HepG2 (cell line): Measurements from ENCODE around the gene CUL9. TPM values are rescaled to one million over a fixed set of nuclear protein-coding genes. Genes with fewer than 3 reads are reported as not detected.

Source experiments
- ARID3A ChIP-seq: IDR thresholded peaks from 2 replicates; pipeline ENCODE4 v1.6.1; 2012; ENCODE audit warnings: low read depth, low read length, improper control_type of control experiment
- ATRX ChIP-seq: sonication (generic); formaldehyde crosslinking; IDR thresholded peaks from 2 replicates; pipeline ENCODE4 v1.4.0; 2020; ENCODE audit warnings: missing genetic modification reagents, borderline replicate concordance
- FOXK2 ChIP-seq: fragments of 450-650 bp; IDR thresholded peaks from 2 replicates; pipeline ENCODE4 v1.6.1; 2016
- HNF4G ChIP-seq, 2 experiments: sonication (generic) in 1 of 2; formaldehyde crosslinking in 1 of 2; IDR thresholded peaks; 2 replicates each; pipeline versions ENCODE4 v1.4.0 to v1.6.1; 2011 to 2020; ENCODE audit warnings: borderline replicate concordance in 2 of 2, low read depth in 2 of 2, mild to moderate bottlenecking in 2 of 2, low read length in 1 of 2, missing genetic modification reagents in 1 of 2, moderate library complexity in 1 of 2
- HNRNPH1 ChIP-seq: fragments of 200-400 bp; formaldehyde crosslinking; optimal IDR thresholded peaks from 2 replicates; pipeline ENCODE3; 2017; ENCODE audit warnings: mild to moderate bottlenecking, low read depth, low read length
- IRF1 ChIP-seq: sonication (generic); formaldehyde crosslinking; IDR thresholded peaks from 2 replicates; pipeline ENCODE4 v1.4.0; 2020; ENCODE audit warnings: low read depth, mild to moderate bottlenecking, missing genetic modification reagents
- MED1 ChIP-seq: sonication (generic); formaldehyde crosslinking; IDR thresholded peaks from 2 replicates; pipeline ENCODE4 v1.4.0; 2020; ENCODE audit warnings: missing genetic modification reagents
- PITX1 ChIP-seq: sonication (generic); formaldehyde crosslinking; IDR thresholded peaks from 2 replicates; pipeline ENCODE4 v1.5.1; 2020; ENCODE audit warnings: mild to moderate bottlenecking, missing genetic modification reagents
- RCOR2 ChIP-seq: IDR thresholded peaks from 2 replicates; pipeline ENCODE4 v1.6.1; 2016; ENCODE audit warnings: missing biosample characterization, missing genetic modification reagents
- REST ChIP-seq, 2 experiments: IDR thresholded peaks; 2 replicates each; pipeline ENCODE4 v1.6.1; 2011 to 2012; ENCODE audit warnings: low read length in 2 of 2, borderline replicate concordance in 1 of 2, low read depth in 1 of 2, mild to moderate bottlenecking in 1 of 2, moderate library complexity in 1 of 2
- SP140L ChIP-seq: sonication (generic); formaldehyde crosslinking; IDR thresholded peaks from 2 replicates; pipeline ENCODE4 v1.4.0; 2020; ENCODE audit warnings: missing genetic modification reagents, borderline replicate concordance
- THAP7 ChIP-seq: sonication (generic); formaldehyde crosslinking; IDR thresholded peaks from 2 replicates; pipeline ENCODE4 v1.8.1; 2023; ENCODE audit warnings: mild to moderate bottlenecking, missing genetic modification reagents
- TRIM24 ChIP-seq: sonication (generic); formaldehyde crosslinking; IDR thresholded peaks from 2 replicates; pipeline ENCODE4 v1.8.0; 2022; ENCODE audit warnings: mild to moderate bottlenecking, missing genetic modification reagents
- YY1 ChIP-seq: IDR thresholded peaks from 2 replicates; pipeline ENCODE4 v1.6.1; 2011; ENCODE audit warnings: low read length, low read depth, moderate library complexity, mild to moderate bottlenecking; ENCODE audit not compliant: insufficient read depth, insufficient replicate concordance
- ZBTB1 ChIP-seq: sonication (generic); formaldehyde crosslinking; IDR thresholded peaks from 2 replicates; pipeline ENCODE4 v1.4.0; 2020; ENCODE audit warnings: missing genetic modification reagents, borderline replicate concordance
- ZBTB25 ChIP-seq: IDR thresholded peaks from 2 replicates; pipeline ENCODE4 v1.6.1; 2018; ENCODE audit warnings: missing genetic modification reagents
- polyA plus RNA-seq, 8 experiments: library from polyadenylated mRNA; depleted of rRNA in 3 of 8; stranded (reverse) in 7 of 8; unstranded in 1 of 8; fragments of >200 nt; fragmentation: Illumina TruSeq in 4 of 8; extraction: Trizol in 4 of 8; gene quantifications; 2 replicates each; pipeline versions ENCODE4 v1.2.1 to v1.2.3, GENCODE V29; 2011 to 2016; ENCODE audit warnings: low read depth in 4 of 8, missing spikeins in 1 of 8, mixed read lengths in 1 of 8; ENCODE audit not compliant: insufficient read depth in 1 of 8
- total RNA-seq, 5 experiments: library from RNA; depleted of rRNA; stranded (reverse); fragments of >200 nt; fragmentation: Illumina TruSeq; extraction: Trizol; gene quantifications; 2 replicates each; pipeline ENCODE4 v1.2.3, GENCODE V29; 2016; ENCODE audit warnings: low read depth in 1 of 5
- TF ChIP-seq, protein P1 (sequence below): sonication (generic); formaldehyde crosslinking; IDR thresholded peaks from 2 replicates; pipeline ENCODE4 v1.4.0; 2020; ENCODE audit warnings: missing genetic modification reagents

CUL9 gene
- total and polyA plus RNA-seq, 2 of the 13 experiments (the other 11 are each of a cell fraction or from before 2014, with no cell fraction given): 11.4 to 13.7 TPM

GRCh38 chr6:43170931-43171706, 10.9 kb upstream of the CUL9 start, which contains the start of gene SRF (continued):
- TF ChIP-seq YY1 (peak; percentile 89), MED1 (CRISPR knock-in tag) (peak; percentile 57), IRF1 (CRISPR knock-in tag) (no peak), ZBTB25 (CRISPR knock-in tag) (peak; percentile 70), TRIM24 (CRISPR knock-in tag) (no peak), ZBTB1 (CRISPR knock-in tag) (no peak), FOXK2 (no peak), HNF4G (IDR thresholded peaks at IDR 0.05; ENCODE audit: borderline replicate concordance, low read depth, low read length) (peak; percentile 51; the same call in 1 of the 2 replicates), HNF4G (CRISPR knock-in tag; IDR thresholded peaks at IDR 0.05; ENCODE audit: borderline replicate concordance, low read depth) (peak; percentile 66; the same call in 1 of the 2 replicates), THAP7 (CRISPR knock-in tag) (no peak; the same call in 1 of the 2 replicates), ATRX (CRISPR knock-in tag) (no peak), SP140L (CRISPR knock-in tag) (0 out of 2 replicates have a peak, but pooled peaks have one; percentile 26), PITX1 (0 out of 2 replicates have a peak, but pooled peaks have one; percentile 8), ARID3A (peak; percentile 92), REST (IDR thresholded peaks at IDR 0.05; ENCODE audit: borderline replicate concordance in 1 of 2, low read depth in 1 of 2, low read length in 2 of 2) (no peak), RCOR2 (CRISPR knock-in tag) (0 out of 2 replicates have a peak, but pooled peaks have one; percentile 29), HNRNPH1 (no peak)
- TF ChIP-seq, protein P1, sequence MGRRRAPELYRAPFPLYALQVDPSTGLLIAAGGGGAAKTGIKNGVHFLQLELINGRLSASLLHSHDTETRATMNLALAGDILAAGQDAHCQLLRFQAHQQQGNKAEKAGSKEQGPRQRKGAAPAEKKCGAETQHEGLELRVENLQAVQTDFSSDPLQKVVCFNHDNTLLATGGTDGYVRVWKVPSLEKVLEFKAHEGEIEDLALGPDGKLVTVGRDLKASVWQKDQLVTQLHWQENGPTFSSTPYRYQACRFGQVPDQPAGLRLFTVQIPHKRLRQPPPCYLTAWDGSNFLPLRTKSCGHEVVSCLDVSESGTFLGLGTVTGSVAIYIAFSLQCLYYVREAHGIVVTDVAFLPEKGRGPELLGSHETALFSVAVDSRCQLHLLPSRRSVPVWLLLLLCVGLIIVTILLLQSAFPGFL (CRISPR knock-in tag): 0 out of 2 replicates have a peak, but pooled peaks have one; percentile 67
